OCI-LY7 (cell line): ENCODE data around the gene FAM135A. TPM values are rescaled to one million over a fixed set of nuclear protein-coding genes. Genes with fewer than 3 reads are reported as not detected.

Experiments
- BruUV-seq: library from RNA; stranded (reverse); fragments of 400-500 nt; replicated peaks from 2 replicates; lab custom pipeline; 2021; lab: Mats Ljungman, UMichigan
- CTCF ChIA-PET: fragments of 300-600 bp; sonication (Branson Sonifier 250); formaldehyde crosslinking; loops from one replicate; lab custom pipeline; 2022; ENCODE audit warnings: antibody characterized with exemption; ENCODE audit not compliant: unreplicated experiment; lab: Charles Lee
- POLR2A ChIA-PET: fragments of 300-600 bp; sonication (Branson Sonifier 250); formaldehyde crosslinking; loops from one replicate; lab custom pipeline; 2022; ENCODE audit warnings: antibody characterized with exemption; lab: Charles Lee
- DNase-seq: peaks from one replicate; pipeline ENCODE4 v3.0.0-alpha.2; 2015; ENCODE audit warnings: low spot score
- H2AFZ ChIP-seq: fragments of 200-600 bp; sonication (generic), shearing (Covaris generic); 2 replicates; pipeline ENCODE4 v1.6.1; 2014; ENCODE audit warnings: mild to moderate bottlenecking, antibody characterized with exemption, low read length, moderate library complexity
- H3K27ac ChIP-seq: fragments of 200-600 bp; sonication (generic); 2 replicates; pipeline ENCODE4 v1.5.1; 2014; ENCODE audit warnings: mixed run types, low read depth, mild to moderate bottlenecking, moderate library complexity, low read length, inconsistent platforms; ENCODE audit not compliant: poor library complexity, severe bottlenecking
- H3K36me3 ChIP-seq: fragments of 200-600 bp; sonication (generic); 2 replicates; pipeline ENCODE4 v1.6.1; 2014; ENCODE audit warnings: mild to moderate bottlenecking, antibody characterized with exemption, low read length, moderate library complexity, mixed read lengths; ENCODE audit not compliant: insufficient read depth
- H3K4me1 ChIP-seq: fragments of 200-600 bp; sonication (generic); 2 replicates; pipeline ENCODE4 v1.5.1; 2014; ENCODE audit warnings: mild to moderate bottlenecking, low read length; ENCODE audit not compliant: insufficient read depth, poor library complexity, severe bottlenecking
- H3K4me2 ChIP-seq: fragments of 200-600 bp; sonication (generic); 2 replicates; pipeline ENCODE4 v1.6.1; 2014; ENCODE audit warnings: mild to moderate bottlenecking, low read length
- H3K4me3 ChIP-seq: fragments of 200-600 bp; sonication (generic); 2 replicates; pipeline ENCODE4 v1.5.1; 2014; ENCODE audit warnings: mild to moderate bottlenecking, low read depth, low read length; ENCODE audit not compliant: poor library complexity, severe bottlenecking
- H3K79me2 ChIP-seq: fragments of 200-600 bp; sonication (generic); 2 replicates; pipeline ENCODE4 v1.6.1; 2016; ENCODE audit warnings: low read depth, mild to moderate bottlenecking, low read length, moderate library complexity, mixed read lengths; ENCODE audit not compliant: insufficient read depth
- H3K9me2 ChIP-seq: fragments of 200-600 bp; sonication (generic); 2 replicates; pipeline ENCODE4 v1.6.1; 2016; ENCODE audit warnings: mild to moderate bottlenecking, low read length, mixed read lengths; ENCODE audit not compliant: insufficient read depth
- H3K9me3 ChIP-seq: fragments of 200-600 bp; sonication (generic); 2 replicates; pipeline ENCODE4 v1.6.1; 2014; ENCODE audit warnings: mild to moderate bottlenecking, mixed run types, low read length, mixed read lengths
- H4K20me1 ChIP-seq: fragments of 200-600 bp; sonication (generic); 2 replicates; pipeline ENCODE4 v1.6.1; 2014; ENCODE audit warnings: mild to moderate bottlenecking, antibody characterized with exemption, low read length, moderate library complexity, mixed read lengths; ENCODE audit not compliant: insufficient read depth
- EZH2phosphoT487 ChIP-seq: fragments of 200-600 bp; sonication (generic); IDR thresholded peaks from 2 replicates; pipeline ENCODE4 v1.6.1; 2018; ENCODE audit warnings: low read depth, borderline replicate concordance, mild to moderate bottlenecking, mixed run types, antibody characterized with exemption, low read length, moderate library complexity, mixed read lengths
- intact Hi-C: fragments of 100-400 bp; cut with micrococcal nuclease; formaldehyde crosslinking; loops from one replicate; pipeline ENCODE4 v1.10.0; 2022; ENCODE audit not compliant: unreplicated experiment
- total RNA-seq, 2 experiments: library from RNA; depleted of rRNA in 1 of 2; stranded (reverse); fragments of >200 nt in 1 of 2; shearing (Covaris generic) in 1 of 2; gene quantifications; 2 replicates each; pipeline ENCODE4 v1.2.3, GENCODE V29; 2014 to 2022
- TF ChIP-seq, protein P1 (sequence below): fragments of 200-600 bp; sonication (generic); conservative IDR thresholded peaks from 2 replicates; pipeline ENCODE4 v1.5.1; 2014; ENCODE audit warnings: mild to moderate bottlenecking, antibody characterized with exemption, low read length, moderate library complexity, mixed read lengths

The FAM135A gene
- total RNA-seq, 2 experiments from 2014 or later, result 35.5 to 66.2 TPM

- Histone ChIP-seq H4K20me1 (no peaks in the 10 kb centered on the region; the same call in 1 of the 2 replicates), H3K36me3 (peaks cover 82% of the 10 kb centered on the region), H2AFZ (no peak overlapping the region), H3K4me1 (no peaks in the 10 kb centered on the region), H3K79me2 (peaks cover 59% of the 10 kb centered on the region; the same call in 1 of the 2 replicates), H3K9me2 (no peaks in the 10 kb centered on the region), H3K4me2 (no peak overlapping the region), H3K4me3 (no peak overlapping the region), H3K27ac (no peak overlapping the region), H3K9me3 (no peaks in the 10 kb centered on the region)
- ChIA-PET POLR2A (interaction anchor here (0.5 to 1.3 kb wide), 11 partner anchors 9 to 921 kb away, joined by 3 to 6 read pairs (median 3); partner anchors contain the start of genes FAM135A and SDHAF4), CTCF (no interaction called here)
- no TSS peak for BruUV-seq
- intact Hi-C loops, result no loop called here
- TF ChIP-seq, protein P1, sequence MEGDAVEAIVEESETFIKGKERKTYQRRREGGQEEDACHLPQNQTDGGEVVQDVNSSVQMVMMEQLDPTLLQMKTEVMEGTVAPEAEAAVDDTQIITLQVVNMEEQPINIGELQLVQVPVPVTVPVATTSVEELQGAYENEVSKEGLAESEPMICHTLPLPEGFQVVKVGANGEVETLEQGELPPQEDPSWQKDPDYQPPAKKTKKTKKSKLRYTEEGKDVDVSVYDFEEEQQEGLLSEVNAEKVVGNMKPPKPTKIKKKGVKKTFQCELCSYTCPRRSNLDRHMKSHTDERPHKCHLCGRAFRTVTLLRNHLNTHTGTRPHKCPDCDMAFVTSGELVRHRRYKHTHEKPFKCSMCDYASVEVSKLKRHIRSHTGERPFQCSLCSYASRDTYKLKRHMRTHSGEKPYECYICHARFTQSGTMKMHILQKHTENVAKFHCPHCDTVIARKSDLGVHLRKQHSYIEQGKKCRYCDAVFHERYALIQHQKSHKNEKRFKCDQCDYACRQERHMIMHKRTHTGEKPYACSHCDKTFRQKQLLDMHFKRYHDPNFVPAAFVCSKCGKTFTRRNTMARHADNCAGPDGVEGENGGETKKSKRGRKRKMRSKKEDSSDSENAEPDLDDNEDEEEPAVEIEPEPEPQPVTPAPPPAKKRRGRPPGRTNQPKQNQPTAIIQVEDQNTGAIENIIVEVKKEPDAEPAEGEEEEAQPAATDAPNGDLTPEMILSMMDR, result no peak
- no peak for TF ChIP-seq EZH2phosphoT487
- no peak for DNase-seq
Observed at GRCh38 chr6:70421509-70421908, 8.2 kb downstream of the FAM135A start.

DNA sequence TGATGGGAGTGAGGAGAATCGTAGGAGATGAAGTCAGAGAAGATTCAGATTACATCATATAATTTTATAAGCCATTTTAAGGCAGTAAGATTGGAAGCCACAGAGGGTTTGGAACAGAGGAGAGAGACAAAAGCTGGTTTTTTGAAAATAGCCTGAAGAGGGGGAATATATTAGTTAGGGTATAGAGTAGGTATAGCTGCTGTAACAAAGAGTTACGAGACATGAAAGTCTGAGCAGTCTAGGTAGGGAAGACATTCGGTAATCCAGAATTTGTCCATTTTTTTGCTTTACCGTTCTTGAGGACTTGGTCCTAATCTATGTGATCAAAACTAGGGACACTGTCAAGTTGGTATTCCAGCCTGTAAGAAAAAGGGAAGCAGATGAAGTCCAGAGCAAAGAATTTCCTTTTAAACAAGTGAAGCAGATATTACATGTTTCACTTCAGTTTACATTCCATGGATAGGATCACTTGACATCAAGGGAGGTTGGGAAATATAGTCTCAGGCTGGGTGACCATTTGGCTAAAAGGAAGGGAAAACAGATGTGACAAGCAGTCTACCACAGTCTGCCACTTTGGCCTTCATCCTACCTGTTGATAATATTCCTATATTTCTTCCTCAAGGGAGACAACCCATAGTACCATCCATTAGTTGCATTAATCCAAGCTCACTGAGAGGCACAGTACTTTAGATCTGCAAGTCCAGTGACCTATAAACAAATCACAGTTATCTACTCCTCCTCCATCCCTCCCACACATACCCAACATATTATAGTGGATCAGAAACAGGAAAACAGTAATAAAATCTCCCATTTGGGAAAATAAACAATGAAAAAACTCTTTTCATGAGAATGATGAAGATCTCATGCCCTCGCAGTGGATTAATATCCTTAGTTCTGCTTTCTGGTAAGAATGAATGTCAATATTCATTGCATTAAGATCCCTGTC lies 10.2 kb downstream of the FAM135A start:
- peaks cover 81% of the 10 kb centered on the region for H3K36me3 ChIP-seq
- ChIA-PET POLR2A (interaction anchor here (0.7 to 2.7 kb wide), 3 partner anchors 9 to 17 kb away, joined by 3 to 12 read pairs (median 4); no protein-coding TSS in a partner anchor), CTCF (no interaction called here)
- H3K4me2 ChIP-seq, result no peak overlapping the region
- H3K79me2 ChIP-seq, result peaks cover 40% of the 10 kb centered on the region; the same call in 1 of the 2 replicates
- H2AFZ ChIP-seq, result no peak overlapping the region
- TF ChIP-seq, protein P1, result no peak
- TF ChIP-seq EZH2phosphoT487, result no peak
- intact Hi-C loops, result no loop called here
- no peak for DNase-seq
- H3K4me1 ChIP-seq, result no peaks in the 10 kb centered on the region
- no peaks in the 10 kb centered on the region; the same call in 1 of the 2 replicates for H4K20me1 ChIP-seq
- H3K4me3 ChIP-seq, result no peak overlapping the region
- H3K27ac ChIP-seq, result no peak overlapping the region
- no TSS peak for BruUV-seq
- no peaks in the 10 kb centered on the region for H3K9me3 ChIP-seq
- H3K9me2 ChIP-seq, result no peaks in the 10 kb centered on the region
